HepG2 (cell line): ENCODE measurements around the gene TPD52L2. TPM values are rescaled to one million over a fixed set of nuclear protein-coding genes. Genes with fewer than 3 reads are reported as not detected.

ENCODE experiments used
- DNMT1 ChIP-seq: sonication (generic); formaldehyde crosslinking; IDR thresholded peaks from 2 replicates; pipeline ENCODE4 v1.5.1; 2020; ENCODE audit warnings: mild to moderate bottlenecking, missing genetic modification reagents
- GABPA ChIP-seq, 2 experiments: IDR thresholded peaks; 2 replicates each; pipeline ENCODE4 v1.6.1; 2011 to 2016; ENCODE audit warnings: low read depth in 2 of 2, low read length in 1 of 2, missing biosample characterization in 1 of 2, missing genetic modification characterization in 1 of 2
- GRHL1 ChIP-seq: sonication (generic); formaldehyde crosslinking; conservative IDR thresholded peaks from 2 replicates; pipeline ENCODE4 v1.8.0; 2022; ENCODE audit warnings: missing genetic modification reagents
- JDP2 ChIP-seq: sonication (generic); formaldehyde crosslinking; IDR thresholded peaks from 2 replicates; pipeline ENCODE4 v1.8.1; 2022; ENCODE audit warnings: missing genetic modification reagents, borderline replicate concordance
- KAT8 ChIP-seq: IDR thresholded peaks from 2 replicates; pipeline ENCODE4 v1.6.1; 2016; ENCODE audit warnings: missing genetic modification reagents, missing compliant biosample characterization
- MAFK ChIP-seq, 2 experiments: IDR thresholded peaks in 1 of 2; conservative IDR thresholded peaks in 1 of 2; 2 replicates each; pipeline ENCODE4 v1.6.1; 2011; ENCODE audit warnings: improper control_type of control experiment in 2 of 2, low read length in 2 of 2
- MTF2 ChIP-seq: sonication (generic); formaldehyde crosslinking; IDR thresholded peaks from 2 replicates; pipeline ENCODE4 v1.5.0; 2020; ENCODE audit warnings: missing genetic modification reagents, borderline replicate concordance
- NFKBIZ ChIP-seq: IDR thresholded peaks from 2 replicates; pipeline ENCODE4 v1.6.1; 2018; ENCODE audit warnings: missing genetic modification reagents, missing compliant biosample characterization
- SOX5 ChIP-seq: IDR thresholded peaks from 2 replicates; pipeline ENCODE4 v1.6.1; 2016; ENCODE audit warnings: borderline replicate concordance
- SSRP1 ChIP-seq: IDR thresholded peaks from 2 replicates; pipeline ENCODE4 v1.6.1; 2016; ENCODE audit warnings: control low read depth
- STAT5B ChIP-seq: sonication (generic); formaldehyde crosslinking; IDR thresholded peaks from 2 replicates; pipeline ENCODE4 v1.4.0; 2020; ENCODE audit warnings: missing genetic modification reagents
- TBP ChIP-seq: sonication (generic); formaldehyde crosslinking; IDR thresholded peaks from 2 replicates; pipeline ENCODE4 v1.5.0; 2020; ENCODE audit warnings: missing genetic modification reagents
- TCF7L2 ChIP-seq: IDR thresholded peaks from 2 replicates; pipeline ENCODE4 v1.6.1; 2011; ENCODE audit warnings: mild to moderate bottlenecking, low read depth, low read length, moderate library complexity
- ZBTB10 ChIP-seq: sonication (generic); formaldehyde crosslinking; IDR thresholded peaks from 2 replicates; pipeline ENCODE4 v1.4.0; 2020; ENCODE audit warnings: missing genetic modification reagents, borderline replicate concordance
- ZEB1 ChIP-seq: IDR thresholded peaks from 2 replicates; pipeline ENCODE4 v1.6.1; 2012; ENCODE audit warnings: mild to moderate bottlenecking, low read depth, inconsistent platforms; ENCODE audit not compliant: insufficient replicate concordance
- ZFP41 ChIP-seq: sonication (generic); formaldehyde crosslinking; IDR thresholded peaks from 2 replicates; pipeline ENCODE4 v1.4.0; 2020; ENCODE audit warnings: mild to moderate bottlenecking, missing genetic modification reagents, borderline replicate concordance
- ZNF598 ChIP-seq: sonication (generic); formaldehyde crosslinking; IDR thresholded peaks from 2 replicates; pipeline ENCODE4 v1.5.1; 2020; ENCODE audit warnings: mild to moderate bottlenecking, missing genetic modification reagents, borderline replicate concordance
- ZNF800 ChIP-seq: sonication (generic); formaldehyde crosslinking; IDR thresholded peaks from 2 replicates; pipeline ENCODE4 v1.4.0; 2020; ENCODE audit warnings: missing genetic modification reagents
- polyA plus RNA-seq, 8 experiments: library from polyadenylated mRNA; depleted of rRNA in 3 of 8; stranded (reverse) in 7 of 8; unstranded in 1 of 8; fragments of >200 nt; fragmentation: Illumina TruSeq in 4 of 8; extraction: Trizol in 4 of 8; gene quantifications; 2 replicates each; pipeline versions ENCODE4 v1.2.1 to v1.2.3, GENCODE V29; 2011 to 2016; ENCODE audit warnings: low read depth in 4 of 8, missing spikeins in 1 of 8, mixed read lengths in 1 of 8; ENCODE audit not compliant: insufficient read depth in 1 of 8
- total RNA-seq, 5 experiments: library from RNA; depleted of rRNA; stranded (reverse); fragments of >200 nt; fragmentation: Illumina TruSeq; extraction: Trizol; gene quantifications; 2 replicates each; pipeline ENCODE4 v1.2.3, GENCODE V29; 2016; ENCODE audit warnings: low read depth in 1 of 5
- TF ChIP-seq, protein P1 (sequence below): sonication (generic); formaldehyde crosslinking; IDR thresholded peaks from 2 replicates; pipeline ENCODE4 v1.5.0; 2020; ENCODE audit warnings: missing genetic modification reagents

Gene TPD52L2
- total and polyA plus RNA-seq, 2 of the 13 experiments (the other 11 are each of a cell fraction or from before 2014, with no cell fraction given), result 156 to 184 TPM

GRCh38 chr20:63863021-63863797 is 1.9 kb upstream of the TPD52L2 start (continued):
- no peak for TF ChIP-seq TCF7L2
- no peak for TF ChIP-seq TBP (CRISPR knock-in tag)
- no peak for TF ChIP-seq SSRP1 (CRISPR knock-in tag)
- TF ChIP-seq JDP2 (CRISPR knock-in tag), result no peak
- TF ChIP-seq KAT8, result no peak
- TF ChIP-seq ZEB1, result no peak
- no peak for TF ChIP-seq MTF2 (CRISPR knock-in tag)
- no peak for TF ChIP-seq GRHL1
- peak; percentile 50; the same call in 1 of the 2 replicates for TF ChIP-seq DNMT1 (CRISPR knock-in tag)
- TF ChIP-seq, protein P1, sequence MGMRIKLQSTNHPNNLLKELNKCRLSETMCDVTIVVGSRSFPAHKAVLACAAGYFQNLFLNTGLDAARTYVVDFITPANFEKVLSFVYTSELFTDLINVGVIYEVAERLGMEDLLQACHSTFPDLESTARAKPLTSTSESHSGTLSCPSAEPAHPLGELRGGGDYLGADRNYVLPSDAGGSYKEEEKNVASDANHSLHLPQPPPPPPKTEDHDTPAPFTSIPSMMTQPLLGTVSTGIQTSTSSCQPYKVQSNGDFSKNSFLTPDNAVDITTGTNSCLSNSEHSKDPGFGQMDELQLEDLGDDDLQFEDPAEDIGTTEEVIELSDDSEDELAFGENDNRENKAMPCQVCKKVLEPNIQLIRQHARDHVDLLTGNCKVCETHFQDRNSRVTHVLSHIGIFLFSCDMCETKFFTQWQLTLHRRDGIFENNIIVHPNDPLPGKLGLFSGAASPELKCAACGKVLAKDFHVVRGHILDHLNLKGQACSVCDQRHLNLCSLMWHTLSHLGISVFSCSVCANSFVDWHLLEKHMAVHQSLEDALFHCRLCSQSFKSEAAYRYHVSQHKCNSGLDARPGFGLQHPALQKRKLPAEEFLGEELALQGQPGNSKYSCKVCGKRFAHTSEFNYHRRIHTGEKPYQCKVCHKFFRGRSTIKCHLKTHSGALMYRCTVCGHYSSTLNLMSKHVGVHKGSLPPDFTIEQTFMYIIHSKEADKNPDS, result no peak
- TF ChIP-seq ZFP41 (CRISPR knock-in tag), result no peak
- TF ChIP-seq GABPA (IDR thresholded peaks at IDR 0.05; ENCODE audit: low read depth, low read length), result no peak
- no peak for TF ChIP-seq GABPA (CRISPR knock-in tag; IDR thresholded peaks at IDR 0.05; ENCODE audit: low read depth)
- peak; percentile 31; the same call in 1 of the 2 replicates for TF ChIP-seq SOX5 (CRISPR knock-in tag)
- no peak; the same call in 1 of the 2 replicates for TF ChIP-seq ZNF598 (CRISPR knock-in tag)
- TF ChIP-seq NFKBIZ (CRISPR knock-in tag), result no peak
- no peak for TF ChIP-seq MAFK (conservative IDR thresholded peaks at IDR 0.05 in 1 of 2, IDR thresholded peaks at IDR 0.05 in 1 of 2; ENCODE audit: low read length in 2 of 2)
- TF ChIP-seq ZBTB10 (CRISPR knock-in tag), result no peak
- TF ChIP-seq STAT5B, result no peak
- no peak for TF ChIP-seq ZNF800 (CRISPR knock-in tag)
